ENCODE results near the gene DBN1. TPM values are rescaled to one million over a fixed set of nuclear protein-coding genes. Genes with fewer than 3 reads are reported as not detected.

The DBN1 gene
- polyA plus RNA-seq, 2 of the 4 experiments (the other 2 are of a cell fraction): 47.7 to 107 TPM

DNA sequence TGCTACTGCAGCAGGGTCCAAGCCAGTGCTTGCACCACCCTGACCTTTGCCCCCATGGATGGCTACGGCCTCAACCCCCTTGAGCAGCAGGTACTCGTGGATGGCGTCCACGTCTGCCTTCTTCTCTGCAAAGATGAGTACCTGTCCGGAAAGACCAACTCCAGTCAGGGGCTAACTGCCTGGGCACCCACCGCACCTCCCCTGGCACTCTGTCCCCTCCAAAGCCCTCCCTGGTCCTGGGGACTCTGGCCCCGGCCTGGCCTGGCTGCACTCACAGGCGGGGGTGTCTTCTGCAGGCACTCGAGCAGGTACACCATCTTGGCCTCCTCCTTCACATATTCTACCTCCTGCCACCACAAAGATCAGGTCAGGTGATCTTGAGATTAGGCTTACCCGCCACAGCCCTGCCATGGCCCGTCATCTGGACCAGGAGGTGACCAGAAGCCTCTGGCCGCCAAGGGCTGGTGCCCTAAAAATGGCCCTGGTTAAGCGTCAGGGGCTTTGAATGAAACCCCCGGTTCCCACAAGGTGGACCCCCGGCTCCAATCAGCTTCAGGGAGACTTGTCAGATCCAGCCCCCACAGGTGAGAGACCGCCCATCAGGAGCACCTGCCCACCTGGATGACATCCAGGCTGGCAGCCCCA lies 39.4 kb upstream of the DBN1 start:
- H3K27ac ChIP-seq: no peak overlapping the region
- POLR2A ChIA-PET: no interaction called here
- ATAC-seq (no peak), DNase-seq (ENCODE audit: low read depth in 1 of 2, low spot score in 1 of 2) (no peak), FAIRE-seq (no peak)
- 90% methylated on average over 15 of the region's 16 CpGs for WGBS (ENCODE audit: missing lambda C conversion rate)
- CTCF ChIA-PET: interaction anchor here (2.3 to 2.5 kb wide), 2 partner anchors 9 to 12 kb away, joined by 7 to 23 read pairs; no protein-coding TSS in a partner anchor
- no peak overlapping the region for H3K4me3 ChIP-seq
- H3K4me2 ChIP-seq: no peak overlapping the region
- TF ChIP-seq, protein P1, sequence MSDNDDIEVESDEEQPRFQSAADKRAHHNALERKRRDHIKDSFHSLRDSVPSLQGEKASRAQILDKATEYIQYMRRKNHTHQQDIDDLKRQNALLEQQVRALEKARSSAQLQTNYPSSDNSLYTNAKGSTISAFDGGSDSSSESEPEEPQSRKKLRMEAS (IDR thresholded peaks at IDR 0.05): no peak
- TF ChIP-seq ESRRA (IDR thresholded peaks at IDR 0.05; ENCODE audit: borderline replicate concordance, low read length): no peak
- TF ChIP-seq, protein P2, sequence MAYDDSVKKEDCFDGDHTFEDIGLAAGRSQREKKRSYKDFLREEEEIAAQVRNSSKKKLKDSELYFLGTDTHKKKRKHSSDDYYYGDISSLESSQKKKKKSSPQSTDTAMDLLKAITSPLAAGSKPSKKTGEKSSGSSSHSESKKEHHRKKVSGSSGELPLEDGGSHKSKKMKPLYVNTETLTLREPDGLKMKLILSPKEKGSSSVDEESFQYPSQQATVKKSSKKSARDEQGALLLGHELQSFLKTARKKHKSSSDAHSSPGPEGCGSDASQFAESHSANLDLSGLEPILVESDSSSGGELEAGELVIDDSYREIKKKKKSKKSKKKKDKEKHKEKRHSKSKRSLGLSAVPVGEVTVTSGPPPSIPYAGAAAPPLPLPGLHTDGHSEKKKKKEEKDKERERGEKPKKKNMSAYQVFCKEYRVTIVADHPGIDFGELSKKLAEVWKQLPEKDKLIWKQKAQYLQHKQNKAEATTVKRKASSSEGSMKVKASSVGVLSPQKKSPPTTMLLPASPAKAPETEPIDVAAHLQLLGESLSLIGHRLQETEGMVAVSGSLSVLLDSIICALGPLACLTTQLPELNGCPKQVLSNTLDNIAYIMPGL (CRISPR knock-in tag; IDR thresholded peaks at IDR 0.05; ENCODE audit: borderline replicate concordance): no peak
- no peak for TF ChIP-seq FOSB (CRISPR knock-in tag; IDR thresholded peaks at IDR 0.05)
- TF ChIP-seq, protein P3, sequence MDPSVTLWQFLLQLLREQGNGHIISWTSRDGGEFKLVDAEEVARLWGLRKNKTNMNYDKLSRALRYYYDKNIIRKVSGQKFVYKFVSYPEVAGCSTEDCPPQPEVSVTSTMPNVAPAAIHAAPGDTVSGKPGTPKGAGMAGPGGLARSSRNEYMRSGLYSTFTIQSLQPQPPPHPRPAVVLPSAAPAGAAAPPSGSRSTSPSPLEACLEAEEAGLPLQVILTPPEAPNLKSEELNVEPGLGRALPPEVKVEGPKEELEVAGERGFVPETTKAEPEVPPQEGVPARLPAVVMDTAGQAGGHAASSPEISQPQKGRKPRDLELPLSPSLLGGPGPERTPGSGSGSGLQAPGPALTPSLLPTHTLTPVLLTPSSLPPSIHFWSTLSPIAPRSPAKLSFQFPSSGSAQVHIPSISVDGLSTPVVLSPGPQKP (IDR thresholded peaks at IDR 0.05; ENCODE audit: low read depth, low read length): no peak
- no peak for TF ChIP-seq EHF (CRISPR knock-in tag; IDR thresholded peaks at IDR 0.05)
- TF ChIP-seq RNF2 (IDR thresholded peaks at IDR 0.05; ENCODE audit: borderline replicate concordance, low read depth): no peak
- TF ChIP-seq KDM1A (IDR thresholded peaks at IDR 0.05; ENCODE audit: low read depth): no peak
- H3K4me1 ChIP-seq: peaks cover 11% of the 10 kb centered on the region
- no peaks in the 10 kb centered on the region for H3K9me3 ChIP-seq

DNA sequence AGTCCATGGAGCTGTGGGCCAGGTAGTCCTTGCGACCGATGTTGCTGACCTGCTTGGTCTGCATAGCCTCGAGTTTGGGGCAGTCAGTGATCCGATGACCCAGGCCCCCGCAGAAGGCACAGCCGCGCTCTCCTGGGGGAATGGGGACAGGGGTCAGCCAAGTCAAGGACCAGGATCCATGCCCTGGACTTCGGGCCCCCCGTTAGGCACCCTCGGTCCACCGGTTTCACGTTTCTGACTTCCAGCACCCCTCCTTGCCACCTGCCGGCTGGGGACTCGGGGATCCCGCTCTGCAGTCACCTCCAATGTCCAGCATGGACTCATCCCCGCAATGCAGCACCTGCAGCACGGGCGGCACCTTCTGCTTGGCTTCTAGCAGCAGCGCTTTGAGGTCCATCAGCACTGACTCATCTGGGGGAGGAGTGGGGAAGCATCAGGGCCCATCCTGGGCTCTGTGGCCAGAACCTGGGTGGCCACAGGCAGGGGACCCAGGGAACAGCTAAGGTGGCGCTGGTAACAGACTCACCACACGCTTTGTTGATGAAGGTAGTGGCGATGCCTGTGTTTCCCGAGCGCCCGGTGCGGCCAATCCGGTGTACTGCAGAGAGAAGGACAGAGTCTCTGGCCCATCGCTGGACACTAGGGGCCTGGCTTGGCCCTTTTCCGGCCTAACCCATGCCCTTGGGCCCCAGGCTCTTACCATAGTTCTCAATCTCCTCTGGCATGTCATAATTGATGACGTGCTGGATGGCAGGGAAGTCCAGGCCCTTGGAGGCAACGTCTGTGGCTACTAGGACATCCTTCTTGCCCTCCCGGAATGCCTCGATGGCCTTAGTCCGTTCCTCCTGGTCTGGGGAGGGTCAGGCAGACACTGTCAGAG lies 38.6 kb upstream of the DBN1 start:
- POLR2A ChIA-PET: no interaction called here
- Histone ChIP-seq H3K27ac (no peak overlapping the region), H3K4me2 (no peak overlapping the region), H3K4me3 (no peak overlapping the region), H3K4me1 (peaks cover 11% of the 10 kb centered on the region), H3K9me3 (no peaks in the 10 kb centered on the region)
- CTCF ChIA-PET: interaction anchor here (0.9 to 4.3 kb wide), 6 partner anchors 8 to 57 kb away, joined by 3 to 40 read pairs (median 6); no protein-coding TSS in a partner anchor
- ATAC-seq (no peak), FAIRE-seq (no peak), DNase-seq (ENCODE audit: low read depth in 1 of 2, low spot score in 1 of 2) (no peak)
- 92% methylated on average over 34 of the region's 34 CpGs for WGBS (ENCODE audit: missing lambda C conversion rate)
- TF ChIP-seq JUNB (IDR thresholded peaks at IDR 0.05) (no peak), MYC (IDR thresholded peaks at IDR 0.05; ENCODE audit: borderline replicate concordance, low read length) (no peak), KDM1A (IDR thresholded peaks at IDR 0.05; ENCODE audit: low read depth) (no peak), NR3C1 (IDR thresholded peaks at IDR 0.05) (no peak), EHF (CRISPR knock-in tag; IDR thresholded peaks at IDR 0.05) (no peak), RFX5 (IDR thresholded peaks at IDR 0.05) (no peak)
- TF ChIP-seq, protein P1 (IDR thresholded peaks at IDR 0.05): no peak
- TF ChIP-seq, protein P2 (CRISPR knock-in tag; IDR thresholded peaks at IDR 0.05; ENCODE audit: borderline replicate concordance): no peak

DNA sequence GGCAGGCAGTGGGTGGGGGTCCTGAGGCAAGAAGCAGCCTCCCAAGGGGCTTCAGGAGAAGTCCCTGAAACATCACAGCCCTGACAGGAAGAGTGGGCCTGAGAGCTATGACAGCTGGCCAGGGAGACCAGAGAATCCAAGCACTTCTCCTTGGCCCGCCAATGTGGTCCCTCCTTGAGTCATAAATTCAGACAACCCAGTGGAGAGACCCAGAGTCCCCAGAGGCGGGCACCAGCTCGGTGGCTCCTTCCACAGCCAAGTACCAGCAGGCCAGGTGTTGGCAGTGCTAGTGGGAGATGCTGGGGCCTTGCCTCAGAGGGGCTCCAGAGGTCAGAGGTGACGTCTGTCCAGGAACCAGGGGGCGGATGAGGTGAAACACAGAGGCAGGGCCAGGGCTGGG lies 37.7 kb upstream of the DBN1 start:
- ChIA-PET CTCF (interaction anchor here (0.9 to 4.3 kb wide), 7 partner anchors 10 to 106 kb away, joined by 3 to 40 read pairs (median 4); no protein-coding TSS in a partner anchor), POLR2A (no interaction called here)
- no peak for TF ChIP-seq JUN (IDR thresholded peaks at IDR 0.05)
- no peak for TF ChIP-seq SREBF2 (IDR thresholded peaks at IDR 0.05)
- TF ChIP-seq, protein P4, sequence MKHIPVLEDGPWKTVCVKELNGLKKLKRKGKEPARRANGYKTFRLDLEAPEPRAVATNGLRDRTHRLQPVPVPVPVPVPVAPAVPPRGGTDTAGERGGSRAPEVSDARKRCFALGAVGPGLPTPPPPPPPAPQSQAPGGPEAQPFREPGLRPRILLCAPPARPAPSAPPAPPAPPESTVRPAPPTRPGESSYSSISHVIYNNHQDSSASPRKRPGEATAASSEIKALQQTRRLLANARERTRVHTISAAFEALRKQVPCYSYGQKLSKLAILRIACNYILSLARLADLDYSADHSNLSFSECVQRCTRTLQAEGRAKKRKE (CRISPR knock-in tag; IDR thresholded peaks at IDR 0.05; ENCODE audit: low read depth): no peak
- TF ChIP-seq ZNF302 (CRISPR knock-in tag; IDR thresholded peaks at IDR 0.05): no peak
- TF ChIP-seq TFCP2L1 (CRISPR knock-in tag; IDR thresholded peaks at IDR 0.05): no peak
- no peak for TF ChIP-seq POLR2A (IDR thresholded peaks at IDR 0.05; ENCODE audit: low read length)
- TF ChIP-seq PHF8 (IDR thresholded peaks at IDR 0.05; ENCODE audit: borderline replicate concordance, low read depth): no peak
- TF ChIP-seq FOSB (CRISPR knock-in tag; IDR thresholded peaks at IDR 0.05): no peak
- TF ChIP-seq, protein P5, sequence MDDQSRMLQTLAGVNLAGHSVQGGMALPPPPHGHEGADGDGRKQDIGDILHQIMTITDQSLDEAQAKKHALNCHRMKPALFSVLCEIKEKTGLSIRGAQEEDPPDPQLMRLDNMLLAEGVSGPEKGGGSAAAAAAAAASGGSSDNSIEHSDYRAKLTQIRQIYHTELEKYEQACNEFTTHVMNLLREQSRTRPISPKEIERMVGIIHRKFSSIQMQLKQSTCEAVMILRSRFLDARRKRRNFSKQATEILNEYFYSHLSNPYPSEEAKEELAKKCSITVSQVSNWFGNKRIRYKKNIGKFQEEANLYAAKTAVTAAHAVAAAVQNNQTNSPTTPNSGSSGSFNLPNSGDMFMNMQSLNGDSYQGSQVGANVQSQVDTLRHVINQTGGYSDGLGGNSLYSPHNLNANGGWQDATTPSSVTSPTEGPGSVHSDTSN (IDR thresholded peaks at IDR 0.05): no peak
- no peak for TF ChIP-seq ZC3H11A (IDR thresholded peaks at IDR 0.05)
- no peak for TF ChIP-seq CEBPB (IDR thresholded peaks at IDR 0.05)
- Histone ChIP-seq H3K27ac (no peak overlapping the region), H3K4me1 (peaks cover 11% of the 10 kb centered on the region), H3K9me3 (no peaks in the 10 kb centered on the region), H3K4me3 (no peak overlapping the region), H3K4me2 (no peak overlapping the region)
- 95% methylated on average over 4 of the region's 5 CpGs for WGBS (ENCODE audit: missing lambda C conversion rate)
- DNase-seq (ENCODE audit: low read depth in 1 of 2, low spot score in 1 of 2) (no peak), ATAC-seq (no peak), FAIRE-seq (no peak)

All from A549 (cell line).